HepG2 (cell line): ENCODE data around the gene ARHGAP25. TPM values are rescaled to one million over a fixed set of nuclear protein-coding genes. Genes with fewer than 3 reads are reported as not detected.

Experiments
- ATAC-seq: fragments of 200-7000 bp; cut with Tn5 transposase; 3 replicates; pipeline ENCODE4 v1.9.1; 2020; ENCODE audit warnings: mild to moderate bottlenecking, moderate library complexity
- BruUV-seq: library from RNA; stranded (reverse); fragments of 400-500 nt; replicated peaks from 2 replicates; lab custom pipeline; 2021; lab: Mats Ljungman, UMichigan
- CTCF ChIA-PET: fragments of 300-600 bp; formaldehyde crosslinking; extraction: SDS; loops from one replicate; lab custom pipeline; 2021; ENCODE audit warnings: low total read pairs, inconsistent platforms, low intra/inter-chr PET ratio; lab: Yijun Ruan, JAX
- POLR2A ChIA-PET: fragments of 350-600 bp; sonication (Branson Sonifier 250); formaldehyde crosslinking; loops from one replicate; lab custom pipeline; 2020; ENCODE audit warnings: antibody characterized with exemption, inconsistent platforms; lab: Yijun Ruan, JAX
- DNase-seq: peaks from one replicate; pipeline ENCODE4 v3.0.0-alpha.2; 2015; ENCODE audit warnings: low spot score
- FAIRE-seq: peaks from 3 replicates; lab custom pipeline; 2011; peaks lifted over from hg19 to GRCh38; lab: Jason Lieb, UNC
- H2AFZ ChIP-seq: one replicate; pipeline ENCODE4 v1.6.1; 2011; ENCODE audit warnings: low read length, inconsistent platforms
- H3K27ac ChIP-seq: fragments of 300-600 bp; 3 replicates; pipeline ENCODE4 v1.8.0; 2011; ENCODE audit warnings: mixed run types, mild to moderate bottlenecking, mixed read lengths, low read length, inconsistent platforms; ENCODE audit not compliant: insufficient read depth; ENCODE audit errors: extremely low read length
- H3K27me3 ChIP-seq, 2 experiments: fragments of 200-600 bp in 1 of 2; 2 replicates in 1 of 2; 3 replicates in 1 of 2; pipeline versions ENCODE4 v1.6.0 to v1.8.0; 2011; ENCODE audit warnings: low read length in 2 of 2, mild to moderate bottlenecking in 2 of 2, moderate library complexity in 2 of 2, inconsistent platforms in 1 of 2; ENCODE audit not compliant: insufficient read depth in 2 of 2, control insufficient read depth in 1 of 2
- H3K36me3 ChIP-seq, 2 experiments: fragments of 200-600 bp in 1 of 2; replicated peaks in 1 of 2; 2 replicates in 1 of 2; 3 replicates in 1 of 2; pipeline versions ENCODE4 v1.5.1 to v1.8.0; 2011; ENCODE audit warnings: low read length in 2 of 2, inconsistent platforms in 1 of 2; ENCODE audit not compliant: insufficient read depth in 2 of 2, control insufficient read depth in 1 of 2
- H3K4me1 ChIP-seq: 2 replicates; pipeline ENCODE4 v1.5.1; 2012; ENCODE audit warnings: low read length, inconsistent platforms; ENCODE audit not compliant: insufficient read depth
- H3K4me2 ChIP-seq: 2 replicates; pipeline ENCODE4 v1.6.0; 2011; ENCODE audit warnings: low read depth, low read length, inconsistent platforms
- H3K4me3 ChIP-seq, 3 experiments: fragments of 200-600 bp in 1 of 3; sonication (generic), shearing (Covaris generic) in 1 of 3; replicated peaks in 1 of 3; 2 replicates each; pipeline ENCODE4 v1.5.1; 2011 to 2016; ENCODE audit warnings: low read length in 3 of 3, inconsistent platforms in 2 of 3, low read depth in 2 of 3, mild to moderate bottlenecking in 2 of 3, control low read depth in 1 of 3, mixed read lengths in 1 of 3; ENCODE audit not compliant: insufficient read depth in 1 of 3
- H3K79me2 ChIP-seq: one replicate; pipeline ENCODE4 v1.6.1; 2011; ENCODE audit warnings: low read length, inconsistent platforms; ENCODE audit not compliant: insufficient read depth
- H3K9ac ChIP-seq: 2 replicates; pipeline ENCODE4 v1.6.0; 2011; ENCODE audit warnings: mild to moderate bottlenecking, low read depth, low read length, inconsistent platforms; ENCODE audit not compliant: insufficient read depth
- H3K9me3 ChIP-seq: 2 replicates; pipeline ENCODE4 v1.5.1; 2012; ENCODE audit warnings: mild to moderate bottlenecking, low read length
- H4K20me1 ChIP-seq: 2 replicates; pipeline ENCODE4 v1.6.0; 2011; ENCODE audit warnings: inconsistent platforms, mild to moderate bottlenecking, low read length, moderate library complexity; ENCODE audit not compliant: insufficient read depth
- ARID5B ChIP-seq: IDR thresholded peaks from 2 replicates; pipeline ENCODE4 v1.4.0; 2020; ENCODE audit warnings: mild to moderate bottlenecking, missing genetic modification reagents
- BORCS8-MEF2B ChIP-seq: sonication (generic); formaldehyde crosslinking; IDR thresholded peaks from 2 replicates; pipeline ENCODE4 v1.8.0; 2022; ENCODE audit warnings: mild to moderate bottlenecking, missing genetic modification reagents
- DPF2 ChIP-seq: sonication (generic); formaldehyde crosslinking; IDR thresholded peaks from 2 replicates; pipeline ENCODE4 v1.4.0; 2020; ENCODE audit warnings: mild to moderate bottlenecking, low read depth, missing genetic modification reagents, borderline replicate concordance
- KDM5B ChIP-seq: sonication (generic); formaldehyde crosslinking; IDR thresholded peaks from 2 replicates; pipeline ENCODE4 v1.4.0; 2020; ENCODE audit warnings: missing genetic modification reagents, mild to moderate bottlenecking, borderline replicate concordance
- ZNF441 ChIP-seq: sonication (generic); formaldehyde crosslinking; IDR thresholded peaks from 2 replicates; pipeline ENCODE4 v1.7.0; 2021; ENCODE audit warnings: missing genetic modification reagents, borderline replicate concordance
- ZNF800 ChIP-seq: sonication (generic); formaldehyde crosslinking; IDR thresholded peaks from 2 replicates; pipeline ENCODE4 v1.4.0; 2020; ENCODE audit warnings: missing genetic modification reagents
- WGBS: methylation state at CpG from one replicate; pipeline ENCODE4 v1.1.6; 2017; ENCODE audit warnings: low lambda C conversion rate; 5-methylcytosine and 5-hydroxymethylcytosine counted together
- in situ Hi-C: cut with HindIII; loops from 2 replicates; pipeline ENCODE4 v1.10.0; 2017; ENCODE audit warnings: low pct_unique_long_range_greater_than_20kb; ENCODE audit not compliant: extremely low pct_ligation_motif_present
- intact Hi-C: fragments of 100-400 bp; cut with micrococcal nuclease; formaldehyde crosslinking; loops from one replicate; pipeline ENCODE4 v1.10.0; 2022; ENCODE audit not compliant: unreplicated experiment
- polyA plus RNA-seq, 8 experiments: library from polyadenylated mRNA; depleted of rRNA in 3 of 8; stranded (reverse) in 7 of 8; unstranded in 1 of 8; fragments of >200 nt; fragmentation: Illumina TruSeq in 4 of 8; extraction: Trizol in 4 of 8; gene quantifications; 2 replicates each; pipeline versions ENCODE4 v1.2.1 to v1.2.3, GENCODE V29; 2011 to 2016; ENCODE audit warnings: low read depth in 4 of 8, missing spikeins in 1 of 8, mixed read lengths in 1 of 8; ENCODE audit not compliant: insufficient read depth in 1 of 8
- total RNA-seq, 5 experiments: library from RNA; depleted of rRNA; stranded (reverse); fragments of >200 nt; fragmentation: Illumina TruSeq; extraction: Trizol; gene quantifications; 2 replicates each; pipeline ENCODE4 v1.2.3, GENCODE V29; 2016; ENCODE audit warnings: low read depth in 1 of 5
- TF ChIP-seq, protein P1 (sequence below): sonication (generic); formaldehyde crosslinking; IDR thresholded peaks from 2 replicates; pipeline ENCODE4 v1.4.0; 2020; ENCODE audit warnings: missing genetic modification reagents, borderline replicate concordance
- TF ChIP-seq, protein P2 (sequence below): sonication (generic); formaldehyde crosslinking; IDR thresholded peaks from 2 replicates; pipeline ENCODE4 v1.4.0; 2020; ENCODE audit warnings: mild to moderate bottlenecking, missing genetic modification reagents, borderline replicate concordance

Gene ARHGAP25
- total and polyA plus RNA-seq, 2 of the 13 experiments (the other 11 are each of a cell fraction or from before 2014, with no cell fraction given) = not detected

DNA sequence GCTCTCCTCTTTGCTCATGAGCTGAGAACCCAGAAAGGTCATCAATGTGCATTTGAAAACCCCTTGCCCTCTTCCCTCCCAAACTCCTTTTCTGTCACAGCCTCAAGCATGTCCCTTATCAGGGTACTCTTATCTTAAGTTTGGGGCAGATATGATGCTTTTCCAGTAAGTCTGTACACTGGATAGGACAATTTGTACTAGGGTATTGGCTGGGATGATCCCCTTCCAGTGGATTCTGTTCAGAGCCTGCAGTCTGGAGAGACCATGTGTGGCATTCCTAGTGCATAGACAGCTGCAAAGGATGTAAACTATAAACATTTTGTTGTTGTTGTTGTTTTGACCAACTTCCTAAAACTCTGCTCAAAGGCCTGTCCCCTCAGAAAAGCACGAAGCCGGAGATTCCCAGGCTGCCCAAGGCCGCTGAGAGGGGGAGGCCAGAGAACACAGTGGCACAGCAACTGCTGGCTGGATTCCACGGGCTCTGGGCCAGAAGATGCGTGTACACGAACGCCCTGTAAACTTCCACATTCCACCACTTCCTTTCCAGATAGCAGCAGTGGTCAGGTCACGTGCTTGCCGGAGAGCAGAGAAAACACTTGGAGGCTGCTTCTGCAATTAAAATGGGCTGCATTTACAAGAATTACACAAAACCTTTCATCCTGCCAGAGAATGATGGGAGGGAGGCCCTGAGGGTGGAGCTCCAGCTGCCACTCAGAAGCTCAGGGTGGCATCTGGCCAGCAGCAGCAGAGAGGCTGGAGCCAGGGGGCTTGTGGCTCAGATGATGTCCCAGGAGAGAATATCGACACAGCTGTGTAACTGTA is 94.5 kb downstream of the ARHGAP25 start (continued):
- TF ChIP-seq, protein P1, sequence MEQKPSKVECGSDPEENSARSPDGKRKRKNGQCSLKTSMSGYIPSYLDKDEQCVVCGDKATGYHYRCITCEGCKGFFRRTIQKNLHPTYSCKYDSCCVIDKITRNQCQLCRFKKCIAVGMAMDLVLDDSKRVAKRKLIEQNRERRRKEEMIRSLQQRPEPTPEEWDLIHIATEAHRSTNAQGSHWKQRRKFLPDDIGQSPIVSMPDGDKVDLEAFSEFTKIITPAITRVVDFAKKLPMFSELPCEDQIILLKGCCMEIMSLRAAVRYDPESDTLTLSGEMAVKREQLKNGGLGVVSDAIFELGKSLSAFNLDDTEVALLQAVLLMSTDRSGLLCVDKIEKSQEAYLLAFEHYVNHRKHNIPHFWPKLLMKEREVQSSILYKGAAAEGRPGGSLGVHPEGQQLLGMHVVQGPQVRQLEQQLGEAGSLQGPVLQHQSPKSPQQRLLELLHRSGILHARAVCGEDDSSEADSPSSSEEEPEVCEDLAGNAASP (CRISPR knock-in tag) = no peak
- TF ChIP-seq DPF2 (CRISPR knock-in tag) (no peak), ARID5B (peak; percentile 36; the same call in 1 of the 2 replicates)

- ATAC-seq = no peak
- no peak for DNase-seq
- ChIA-PET CTCF (no interaction called here), POLR2A (no interaction called here)
- 41% methylated on average over 2 of the region's 2 CpGs for WGBS
- peaks cover 9% of the 10 kb centered on the region; the same call in 1 of the 2 replicates for H3K4me1 ChIP-seq
- H3K36me3 ChIP-seq = no peaks in the 10 kb centered on the region
- BruUV-seq = no TSS peak
- H2AFZ ChIP-seq = no peak overlapping the region
- H3K27me3 ChIP-seq = peaks cover 2 to 19% of the 10 kb centered on the region in 2 experiments; a peak in 2 of 5 replicates
- no peaks in the 10 kb centered on the region for H3K9me3 ChIP-seq
- no peak overlapping the region for H3K9ac ChIP-seq
- no peaks in the 10 kb centered on the region for H3K79me2 ChIP-seq
- intact Hi-C loops = no loop called here
- no peak overlapping the region for H3K27ac ChIP-seq
- H4K20me1 ChIP-seq = no peaks in the 10 kb centered on the region
- H3K4me2 ChIP-seq = no peak overlapping the region
- no peak overlapping the region for H3K4me3 ChIP-seq
- in situ Hi-C loops = no loop called here
- FAIRE-seq = no peak
- TF ChIP-seq KDM5B (CRISPR knock-in tag) (no peak), BORCS8-MEF2B (CRISPR knock-in tag) (no peak), ZNF800 (CRISPR knock-in tag) (no peak), ZNF441 (CRISPR knock-in tag) (no peak)
- TF ChIP-seq, protein P2, sequence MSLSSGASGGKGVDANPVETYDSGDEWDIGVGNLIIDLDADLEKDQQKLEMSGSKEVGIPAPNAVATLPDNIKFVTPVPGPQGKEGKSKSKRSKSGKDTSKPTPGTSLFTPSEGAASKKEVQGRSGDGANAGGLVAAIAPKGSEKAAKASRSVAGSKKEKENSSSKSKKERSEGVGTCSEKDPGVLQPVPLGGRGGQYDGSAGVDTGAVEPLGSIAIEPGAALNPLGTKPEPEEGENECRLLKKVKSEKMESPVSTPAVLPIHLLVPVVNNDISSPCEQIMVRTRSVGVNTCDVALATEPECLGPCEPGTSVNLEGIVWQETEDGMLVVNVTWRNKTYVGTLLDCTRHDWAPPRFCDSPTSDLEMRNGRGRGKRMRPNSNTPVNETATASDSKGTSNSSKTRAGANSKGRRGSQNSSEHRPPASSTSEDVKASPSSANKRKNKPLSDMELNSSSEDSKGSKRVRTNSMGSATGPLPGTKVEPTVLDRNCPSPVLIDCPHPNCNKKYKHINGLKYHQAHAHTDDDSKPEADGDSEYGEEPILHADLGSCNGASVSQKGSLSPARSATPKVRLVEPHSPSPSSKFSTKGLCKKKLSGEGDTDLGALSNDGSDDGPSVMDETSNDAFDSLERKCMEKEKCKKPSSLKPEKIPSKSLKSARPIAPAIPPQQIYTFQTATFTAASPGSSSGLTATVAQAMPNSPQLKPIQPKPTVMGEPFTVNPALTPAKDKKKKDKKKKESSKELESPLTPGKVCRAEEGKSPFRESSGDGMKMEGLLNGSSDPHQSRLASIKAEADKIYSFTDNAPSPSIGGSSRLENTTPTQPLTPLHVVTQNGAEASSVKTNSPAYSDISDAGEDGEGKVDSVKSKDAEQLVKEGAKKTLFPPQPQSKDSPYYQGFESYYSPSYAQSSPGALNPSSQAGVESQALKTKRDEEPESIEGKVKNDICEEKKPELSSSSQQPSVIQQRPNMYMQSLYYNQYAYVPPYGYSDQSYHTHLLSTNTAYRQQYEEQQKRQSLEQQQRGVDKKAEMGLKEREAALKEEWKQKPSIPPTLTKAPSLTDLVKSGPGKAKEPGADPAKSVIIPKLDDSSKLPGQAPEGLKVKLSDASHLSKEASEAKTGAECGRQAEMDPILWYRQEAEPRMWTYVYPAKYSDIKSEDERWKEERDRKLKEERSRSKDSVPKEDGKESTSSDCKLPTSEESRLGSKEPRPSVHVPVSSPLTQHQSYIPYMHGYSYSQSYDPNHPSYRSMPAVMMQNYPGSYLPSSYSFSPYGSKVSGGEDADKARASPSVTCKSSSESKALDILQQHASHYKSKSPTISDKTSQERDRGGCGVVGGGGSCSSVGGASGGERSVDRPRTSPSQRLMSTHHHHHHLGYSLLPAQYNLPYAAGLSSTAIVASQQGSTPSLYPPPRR (CRISPR knock-in tag) = no peak
Observed at GRCh38 chr2:68829749-68830148, 95.1 kb downstream of the ARHGAP25 start.
